Bronchial epithelial cell (primary cell): ENCODE data around the gene KDM6A. TPM values are rescaled to one million over a fixed set of nuclear protein-coding genes. Genes with fewer than 3 reads are reported as not detected.
A peak's percentile ranks its signal among the peaks of the same experiment; 100 is the strongest.
"Not testable (repeated sequence)": the region's sequence is repeated elsewhere in the genome, so short reads cannot be mapped to it uniquely, and the experiment has no call there.

Experiments
- DNase-seq: peaks from one replicate; pipeline ENCODE4 v3.0.0-alpha.2; 2010; ENCODE audit warnings: low read depth
- FAIRE-seq: peaks from 2 replicates; lab custom pipeline; 2011; peaks lifted over from hg19 to GRCh38; lab: Jason Lieb, UNC
- H3K27me3 ChIP-seq: 2 replicates; pipeline ENCODE4 v1.5.1; 2011; ENCODE audit warnings: low read length; ENCODE audit not compliant: control insufficient read depth, insufficient read depth
- H3K36me3 ChIP-seq: 2 replicates; pipeline ENCODE4 v1.5.1; 2011; ENCODE audit warnings: low read length; ENCODE audit not compliant: control insufficient read depth, insufficient read depth
- H3K4me3 ChIP-seq: 2 replicates; pipeline ENCODE4 v1.5.1; 2011; ENCODE audit warnings: mild to moderate bottlenecking, low read depth, low read length, control low read depth
- total RNA-seq: library from RNA; depleted of rRNA; stranded (reverse); fragments of >200 nt; gene quantifications from 2 replicates; pipeline ENCODE4 v1.2.1, GENCODE V29; 2014
- TF ChIP-seq, protein P1 (sequence below): IDR thresholded peaks from 2 replicates; pipeline ENCODE4 v1.5.1; 2011; ENCODE audit warnings: mild to moderate bottlenecking, moderate library complexity, low read length, control low read depth, inconsistent platforms; ENCODE audit not compliant: insufficient read depth, severe bottlenecking

The KDM6A gene
- total RNA-seq, 1 donor from 2014 or later: 11.1 TPM

GRCh38 chrX:45063319-45064095 is 190.5 kb downstream of the KDM6A start:
- peaks cover 2% of the 10 kb centered on the region for H3K36me3 ChIP-seq
- TF ChIP-seq, protein P1, sequence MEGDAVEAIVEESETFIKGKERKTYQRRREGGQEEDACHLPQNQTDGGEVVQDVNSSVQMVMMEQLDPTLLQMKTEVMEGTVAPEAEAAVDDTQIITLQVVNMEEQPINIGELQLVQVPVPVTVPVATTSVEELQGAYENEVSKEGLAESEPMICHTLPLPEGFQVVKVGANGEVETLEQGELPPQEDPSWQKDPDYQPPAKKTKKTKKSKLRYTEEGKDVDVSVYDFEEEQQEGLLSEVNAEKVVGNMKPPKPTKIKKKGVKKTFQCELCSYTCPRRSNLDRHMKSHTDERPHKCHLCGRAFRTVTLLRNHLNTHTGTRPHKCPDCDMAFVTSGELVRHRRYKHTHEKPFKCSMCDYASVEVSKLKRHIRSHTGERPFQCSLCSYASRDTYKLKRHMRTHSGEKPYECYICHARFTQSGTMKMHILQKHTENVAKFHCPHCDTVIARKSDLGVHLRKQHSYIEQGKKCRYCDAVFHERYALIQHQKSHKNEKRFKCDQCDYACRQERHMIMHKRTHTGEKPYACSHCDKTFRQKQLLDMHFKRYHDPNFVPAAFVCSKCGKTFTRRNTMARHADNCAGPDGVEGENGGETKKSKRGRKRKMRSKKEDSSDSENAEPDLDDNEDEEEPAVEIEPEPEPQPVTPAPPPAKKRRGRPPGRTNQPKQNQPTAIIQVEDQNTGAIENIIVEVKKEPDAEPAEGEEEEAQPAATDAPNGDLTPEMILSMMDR: no peak
- DNase-seq: peak; percentile 73
- no peaks in the 10 kb centered on the region for H3K27me3 ChIP-seq
- H3K4me3 ChIP-seq: no peak overlapping the region
- peak; percentile 13 for FAIRE-seq

- Histone ChIP-seq H3K27me3 (no peaks in the 10 kb centered on the region), H3K36me3 (peaks cover 4% of the 10 kb centered on the region), H3K4me3 (no peak overlapping the region)
- no peak for FAIRE-seq
- TF ChIP-seq, protein P1: no peak
- DNase-seq: no peak
These were observed 195.6 kb downstream of the KDM6A start for GRCh38 chrX:45068569-45068968.

DNA sequence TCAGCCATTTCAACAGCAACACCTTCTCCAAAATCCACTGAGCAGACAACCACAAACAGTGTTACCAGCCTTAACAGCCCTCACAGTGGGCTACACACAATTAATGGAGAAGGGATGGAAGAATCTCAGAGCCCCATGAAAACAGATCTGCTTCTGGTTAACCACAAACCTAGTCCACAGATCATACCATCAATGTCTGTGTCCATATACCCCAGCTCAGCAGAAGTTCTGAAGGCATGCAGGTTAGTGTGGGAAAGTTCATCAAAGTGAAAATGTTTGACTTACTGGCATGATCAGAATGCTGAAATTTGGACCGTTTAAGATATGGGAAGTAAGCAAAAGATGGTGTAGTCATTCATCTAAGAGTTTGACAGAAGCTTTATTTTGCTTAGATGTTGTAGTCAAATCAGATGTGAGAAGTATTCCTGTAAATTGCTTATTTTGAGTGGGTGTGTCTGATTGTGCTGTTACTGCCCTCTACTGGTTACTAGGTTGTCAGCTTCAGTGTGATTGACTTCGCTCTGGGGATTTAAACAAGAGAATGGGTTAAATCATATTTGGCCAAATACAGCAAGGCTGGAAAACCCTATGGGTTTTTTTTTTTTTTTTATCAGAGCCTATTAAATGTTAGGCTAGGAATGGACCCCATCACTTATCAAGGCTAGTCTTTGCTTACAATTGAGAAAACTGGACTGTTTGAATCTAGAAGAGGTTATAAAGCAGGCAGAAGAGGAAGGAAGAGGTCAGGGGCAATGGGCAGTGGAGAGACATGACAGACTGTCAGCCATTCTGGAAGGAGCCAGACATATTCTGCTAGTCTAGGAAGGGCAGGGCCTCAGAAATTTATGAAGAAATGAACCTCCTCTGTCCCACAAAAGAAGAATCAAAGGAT is 197.4 kb downstream of the KDM6A start:
- no peak overlapping the region for H3K4me3 ChIP-seq
- peaks cover 4% of the 10 kb centered on the region for H3K36me3 ChIP-seq
- TF ChIP-seq, protein P1: peak; percentile 53
- peak; percentile 44 for DNase-seq
- no peak for FAIRE-seq
- no peaks in the 10 kb centered on the region for H3K27me3 ChIP-seq

GRCh38 chrX:45073011-45073410 is 200.0 kb downstream of the KDM6A start:
- not testable (repeated sequence) for H3K36me3 ChIP-seq, H3K4me3 ChIP-seq, H3K27me3 ChIP-seq, DNase-seq, FAIRE-seq

DNA sequence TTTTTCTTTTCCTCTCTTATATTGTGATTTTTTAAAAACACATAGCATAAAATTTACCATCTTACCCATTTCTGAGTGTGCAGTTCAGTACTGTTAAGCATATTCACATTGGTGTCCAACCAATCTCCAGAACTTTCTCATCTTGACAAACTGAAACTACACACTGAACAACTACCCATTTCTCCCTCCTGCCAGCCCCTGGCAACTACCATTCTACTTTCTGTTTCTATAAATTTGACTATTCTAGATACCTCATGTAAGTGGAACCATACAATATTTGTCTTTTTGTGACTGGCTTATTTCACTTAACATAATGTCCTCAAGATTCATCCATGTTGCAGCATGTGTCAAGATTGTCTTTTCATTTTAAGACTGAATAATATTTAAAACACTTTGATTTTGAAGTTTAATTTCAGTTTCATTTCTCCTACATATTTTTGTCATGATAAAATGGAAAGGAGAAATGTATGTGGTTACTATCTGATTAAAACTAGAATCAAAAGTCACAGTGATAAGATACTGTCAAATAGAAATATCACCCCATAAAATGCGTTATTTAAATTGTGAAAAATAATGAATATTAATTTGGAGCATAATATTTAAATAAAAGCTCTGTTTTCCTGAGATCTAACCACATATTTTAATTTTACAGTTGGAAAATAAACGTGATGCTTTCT is 204.9 kb downstream of the KDM6A start:
- H3K4me3 ChIP-seq: no peak overlapping the region
- no peak for FAIRE-seq

More for the DNA sequence above, 204.9 kb downstream of the KDM6A start:
- DNase-seq: no peak
- TF ChIP-seq, protein P1: no peak
- Histone ChIP-seq H3K27me3 (no peaks in the 10 kb centered on the region), H3K36me3 (no peaks in the 10 kb centered on the region)
